Central memory CD4-positive, alpha-beta T cell (primary cell): ENCODE data around the gene SPRYD7.
"Not testable (repeated sequence)": the region's sequence is repeated elsewhere in the genome, so short reads cannot be mapped to it uniquely, and the experiment has no call there.

ENCODE experiments used
- DNase-seq: peaks from one replicate; pipeline ENCODE4 v3.0.0; 2022
- total RNA-seq, 3 experiments: gene quantifications; one replicate each; lab custom pipeline; 2026; lab: John Stamatoyannopoulos, UW

SPRYD7 gene, protein sequence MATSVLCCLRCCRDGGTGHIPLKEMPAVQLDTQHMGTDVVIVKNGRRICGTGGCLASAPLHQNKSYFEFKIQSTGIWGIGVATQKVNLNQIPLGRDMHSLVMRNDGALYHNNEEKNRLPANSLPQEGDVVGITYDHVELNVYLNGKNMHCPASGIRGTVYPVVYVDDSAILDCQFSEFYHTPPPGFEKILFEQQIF
- 3.1 to 7.8 (median 6.6) reads per million in 3 experiments for total RNA-seq

DNA sequence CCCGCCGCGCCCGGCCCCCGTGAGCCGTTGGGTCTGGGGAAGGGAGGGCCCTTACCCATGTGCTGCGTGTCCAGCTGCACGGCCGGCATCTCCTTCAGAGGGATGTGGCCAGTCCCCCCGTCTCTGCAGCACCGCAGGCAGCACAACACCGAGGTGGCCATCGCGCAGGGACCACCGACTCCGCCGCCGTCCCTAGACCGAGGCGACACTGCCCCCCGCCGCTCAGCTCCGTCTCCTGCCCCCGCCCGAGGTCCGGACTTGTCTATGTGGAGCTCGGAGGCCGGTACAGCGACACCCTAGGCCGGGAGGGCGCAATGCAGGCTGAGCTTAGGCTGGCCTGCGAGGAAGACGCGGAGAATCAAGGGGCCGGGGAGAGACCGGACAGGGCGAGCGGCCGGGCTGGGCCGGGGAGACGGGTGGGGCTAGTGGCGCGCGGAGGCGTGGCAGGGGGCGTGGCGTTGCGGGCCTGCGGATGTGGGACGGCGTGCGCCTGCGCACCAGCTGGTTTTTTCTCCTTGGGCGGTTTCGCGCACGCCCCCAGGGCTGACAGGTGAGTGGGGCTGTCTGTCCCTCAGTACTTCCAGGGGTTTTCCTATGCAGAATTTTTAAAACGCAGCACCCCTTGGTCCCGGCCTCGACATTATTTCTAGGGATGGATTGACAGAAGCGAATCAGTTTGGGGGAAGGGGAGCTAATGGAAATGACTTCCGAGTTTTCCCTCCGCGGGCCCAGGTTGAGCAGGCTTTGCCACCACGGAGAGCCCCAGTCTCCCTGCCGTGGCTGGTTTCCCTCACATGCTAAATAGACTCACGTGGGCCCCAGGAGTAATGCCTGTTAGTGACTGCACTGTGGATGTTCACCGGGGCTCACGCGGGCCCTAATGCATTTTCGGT lies at the start of gene SPRYD7:
Gene SPRYD7, minus strand, starts transcription at position 266 of the 893 bp plus-strand sequence. Its CDS starts 105 bp downstream, at position 161.
- peak; percentile 90 for DNase-seq

DNA sequence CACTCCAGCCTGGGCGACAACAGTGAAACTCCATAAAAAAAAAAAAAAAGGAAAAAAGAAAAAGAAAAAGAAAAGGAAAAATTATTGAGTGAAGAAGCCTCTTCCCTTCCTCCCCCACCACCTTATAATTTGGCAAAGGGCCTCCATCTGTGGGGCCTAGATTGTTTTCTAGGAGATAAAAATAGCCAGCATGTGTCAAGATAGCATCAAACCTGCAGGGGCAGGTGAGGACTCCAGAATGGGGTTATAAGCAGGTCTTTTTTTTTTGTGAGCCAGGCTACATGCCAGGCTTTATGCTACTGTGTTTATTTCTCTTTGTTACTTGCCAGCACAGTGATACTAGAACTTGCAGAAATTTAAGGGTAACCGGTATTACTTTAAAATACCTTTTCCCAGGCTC lies 49.0 kb upstream of the SPRYD7 start:
- DNase-seq: no peak

- DNase-seq: no peak
Measured at GRCh38 chr13:49980266-49980665, 44.1 kb upstream of the SPRYD7 start.

- DNase-seq: no peak
Measured at GRCh38 chr13:49977992-49978391, 41.9 kb upstream of the SPRYD7 start.

- DNase-seq: peak; percentile 66
Measured at GRCh38 chr13:49976314-49977258, 40.4 kb upstream of the SPRYD7 start.

DNA sequence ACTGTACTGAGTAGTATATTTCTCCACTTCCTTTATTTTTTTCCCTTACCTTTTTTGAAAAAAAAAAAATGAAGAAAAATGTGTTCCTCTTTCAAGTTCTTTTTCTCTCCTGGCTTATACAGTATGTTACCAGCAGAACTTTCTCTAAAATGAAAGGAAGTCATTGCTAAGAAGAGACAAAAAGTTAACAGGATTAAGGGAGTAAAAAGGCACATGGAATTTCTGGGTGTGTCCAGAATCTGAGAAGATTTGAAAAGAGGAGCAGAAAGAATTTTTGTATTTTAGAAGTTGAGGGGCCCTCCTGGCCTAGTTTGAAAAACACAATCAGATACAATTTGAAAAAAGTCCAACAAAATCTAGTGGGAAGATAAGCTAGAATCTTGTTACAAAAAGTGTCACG lies 39.7 kb upstream of the SPRYD7 start:
- DNase-seq: no peak

DNA sequence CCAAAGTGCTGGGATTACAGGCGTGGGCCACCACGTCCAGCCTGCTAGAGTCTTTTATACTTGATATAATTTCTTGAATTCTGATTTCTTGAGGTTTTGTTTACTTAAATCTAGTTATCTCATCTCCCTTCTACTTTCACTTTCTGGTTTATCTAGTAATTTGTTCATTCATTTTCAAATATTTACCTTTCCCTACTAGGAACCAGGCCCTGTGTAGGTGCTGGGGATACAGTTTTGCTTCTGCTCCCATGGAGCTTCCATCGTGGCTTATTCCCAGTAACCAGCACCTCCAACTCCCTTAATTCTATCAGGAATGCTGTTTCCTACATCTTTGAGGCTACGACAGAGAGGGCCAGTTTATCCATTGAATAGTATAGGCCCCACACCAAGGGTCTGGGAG lies 36.6 kb upstream of the SPRYD7 start:
- DNase-seq: no peak

DNA sequence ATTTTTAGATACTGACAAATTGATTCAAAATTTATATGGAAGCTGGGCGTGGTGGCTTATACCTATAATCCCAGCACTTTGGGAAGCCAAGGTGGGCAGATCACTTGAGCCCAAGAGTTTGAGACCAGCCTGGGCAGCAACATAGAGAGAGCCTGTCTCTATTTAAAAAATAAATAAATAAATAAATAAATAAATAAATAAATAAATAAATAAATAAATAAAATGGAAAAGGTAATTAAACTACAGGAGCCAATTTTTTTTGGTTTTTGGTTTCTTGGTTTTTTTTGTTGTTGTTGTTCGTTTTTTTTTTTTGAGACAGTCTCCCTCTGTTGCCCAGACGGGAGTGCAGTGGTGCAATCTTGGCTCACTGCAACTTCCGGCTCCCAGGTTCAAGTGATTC lies 31.3 kb upstream of the SPRYD7 start:
- DNase-seq: no peak

GRCh38 chr13:49958321-49958720 lies 22.2 kb upstream of the SPRYD7 start:
- DNase-seq: no peak

- no peak for DNase-seq
Measured at GRCh38 chr13:49956131-49956530, 20.0 kb upstream of the SPRYD7 start.

DNA sequence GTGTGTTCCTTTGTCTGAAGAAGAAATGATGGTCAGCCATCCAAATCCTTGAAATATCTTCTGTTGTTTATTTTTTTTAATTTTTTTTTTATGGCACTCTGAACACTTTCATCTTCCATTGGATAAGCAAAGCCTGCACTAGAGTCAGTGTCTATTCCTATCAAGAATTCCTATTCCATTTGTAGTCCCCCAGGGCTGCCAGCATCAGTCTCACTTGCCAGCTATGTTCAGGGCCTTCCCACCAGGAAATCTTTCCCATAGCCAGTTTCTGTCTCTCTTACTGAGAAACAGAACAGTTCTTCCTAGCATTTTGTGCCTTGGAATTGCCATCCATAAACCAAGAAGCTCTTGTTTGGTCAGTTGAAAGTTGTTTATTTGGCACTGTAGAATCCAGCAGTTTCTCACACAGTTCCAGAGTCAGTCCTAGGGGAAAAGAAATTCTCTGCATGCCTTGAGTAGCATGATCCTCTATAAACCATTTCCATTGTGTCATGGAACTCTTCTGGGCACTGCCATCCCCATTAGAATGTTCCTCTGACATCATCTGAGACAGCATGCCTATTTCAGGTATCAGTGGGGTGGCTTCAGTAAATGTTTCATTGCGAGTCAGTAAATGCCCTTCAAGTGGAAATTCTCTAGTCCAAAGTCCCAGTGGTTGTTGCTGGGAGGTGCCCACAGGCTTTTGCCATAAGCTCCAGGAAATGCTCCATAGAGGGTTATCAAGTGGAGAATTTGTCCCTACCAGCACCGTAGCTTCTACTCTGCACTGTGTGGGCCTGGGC lies 18.7 kb upstream of the SPRYD7 start:
- DNase-seq: no peak

- no peak for DNase-seq
Measured at GRCh38 chr13:49953560-49953959, 17.4 kb upstream of the SPRYD7 start.

DNA sequence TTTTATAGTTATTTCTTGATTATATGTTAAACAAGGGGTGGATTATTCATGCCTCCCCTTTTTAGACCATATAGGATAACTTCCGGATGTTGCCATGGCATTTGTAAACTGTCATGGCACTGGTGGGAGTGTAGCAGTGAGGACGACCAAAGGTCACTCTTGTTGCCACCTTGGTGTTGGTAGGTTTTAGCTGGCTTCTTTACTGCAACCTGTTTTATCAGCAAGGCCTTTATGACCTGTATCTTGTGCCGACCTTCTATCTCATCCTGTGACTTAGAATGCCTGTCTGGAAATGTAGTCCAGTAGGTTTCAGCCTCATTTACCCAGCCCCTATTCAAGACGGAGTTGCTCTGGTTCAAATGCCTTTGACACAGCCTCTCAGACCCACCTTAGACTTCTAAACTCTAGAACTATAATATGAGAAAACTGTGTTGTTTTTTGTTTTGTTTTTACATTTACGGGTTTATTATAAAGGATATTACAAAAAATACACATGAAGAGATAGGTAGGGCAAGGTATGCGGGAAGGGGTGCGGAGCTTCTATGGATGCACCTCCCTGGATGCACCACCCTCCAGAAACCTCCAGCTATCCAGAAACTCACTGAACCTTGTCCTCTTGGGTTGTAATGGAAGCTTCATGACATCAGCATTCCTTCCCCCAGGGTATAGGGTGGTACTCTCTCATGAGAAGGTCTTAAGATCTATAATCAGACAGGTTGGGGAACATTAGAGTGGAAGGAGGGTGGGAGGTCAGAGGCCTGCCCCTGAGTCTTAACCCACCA lies 15.8 kb upstream of the SPRYD7 start:
- no peak for DNase-seq

GRCh38 chr13:49948777-49949270 lies 12.7 kb upstream of the SPRYD7 start:
- not testable (repeated sequence) for DNase-seq

DNA sequence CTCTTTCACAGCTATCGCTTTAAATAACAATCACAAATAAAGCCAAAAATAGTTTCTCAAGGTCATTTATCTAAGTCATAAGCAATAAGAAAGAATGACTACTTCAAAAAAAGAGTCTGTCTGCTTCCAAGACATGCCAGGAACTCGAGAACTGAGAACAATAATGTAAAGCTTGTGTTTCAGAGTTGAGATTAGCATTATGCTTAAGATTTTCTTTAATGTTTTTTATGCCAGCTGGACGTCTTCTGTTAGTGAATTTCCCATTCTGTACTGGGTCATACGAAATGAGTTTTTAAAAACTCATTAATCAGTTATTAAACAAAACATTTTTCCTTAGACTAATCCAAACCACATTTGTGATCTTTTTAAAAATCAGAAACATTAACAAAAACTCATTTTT lies 3.2 kb upstream of the SPRYD7 start:
- DNase-seq: no peak

- no peak for DNase-seq
Measured at GRCh38 chr13:49938921-49939320, 2.8 kb upstream of the SPRYD7 start.

GRCh38 chr13:49938314-49938713 lies 2.2 kb upstream of the SPRYD7 start:
- DNase-seq: no peak

DNA sequence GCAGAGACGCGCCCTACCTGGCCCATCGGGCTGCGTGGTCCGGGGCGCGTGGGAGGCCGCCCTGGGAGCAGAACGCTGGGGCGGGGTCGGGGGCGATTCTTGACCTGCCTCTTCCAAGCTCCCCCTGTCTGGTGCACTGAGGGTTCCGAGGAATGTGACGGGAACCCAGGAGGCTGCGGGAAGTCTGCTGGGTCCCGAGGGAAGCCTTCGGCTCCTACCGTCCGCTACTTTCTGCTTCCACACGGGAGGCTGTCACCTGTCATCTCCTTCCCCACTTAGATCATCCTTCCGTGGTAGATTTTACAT lies 781 bp upstream of the SPRYD7 start:
- DNase-seq: no peak

DNA sequence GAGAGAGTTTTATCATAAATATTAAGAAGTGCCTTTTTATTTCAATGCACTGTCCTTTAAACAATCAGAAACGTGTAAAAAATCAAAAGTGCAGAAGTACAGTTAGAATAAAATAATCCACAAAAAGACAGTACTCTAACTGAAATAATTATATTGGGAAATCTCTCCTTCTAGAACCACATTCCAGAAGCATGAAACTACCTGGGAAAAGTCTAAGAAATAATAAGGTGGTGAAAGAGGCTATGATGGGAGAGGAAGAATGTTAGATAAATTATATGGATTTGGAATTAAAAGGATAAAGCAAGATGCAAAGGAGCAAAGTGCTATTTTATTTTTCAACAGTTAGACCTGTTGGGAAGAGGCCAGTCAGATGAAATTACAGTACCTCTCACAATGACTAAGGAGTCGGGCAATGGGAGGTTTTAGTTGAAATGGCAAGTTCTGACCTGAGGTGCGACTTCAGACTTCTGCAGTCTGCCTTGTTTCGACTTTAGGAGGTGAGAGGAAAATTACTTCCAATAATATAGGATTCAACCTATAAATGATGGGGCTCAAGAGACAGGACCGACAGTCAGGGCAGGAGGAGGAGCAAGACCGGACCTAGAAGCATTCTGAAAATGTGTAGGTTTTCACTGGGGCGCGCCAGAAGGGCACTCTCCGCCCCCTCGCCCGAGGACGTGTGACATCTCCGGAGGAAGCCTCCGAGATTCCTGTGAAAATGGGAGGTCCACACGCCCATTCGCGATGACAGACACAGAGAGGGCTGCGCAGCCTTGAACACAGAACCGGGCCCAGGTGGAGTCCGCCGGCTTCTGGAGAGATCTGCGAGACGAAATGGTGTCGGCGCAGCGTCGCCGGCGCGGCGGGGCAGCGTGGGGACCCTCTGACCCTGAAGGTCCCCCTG lies 717 bp downstream of the SPRYD7 start:
- DNase-seq: peak; percentile 7

GRCh38 chr13:49933511-49933910 lies 2.6 kb downstream of the SPRYD7 start:
- DNase-seq: no peak
